Vagina (tissue), 2 donors: ENCODE measurements around the gene WDR89.

Experiments used
- CTCF ChIP-seq, 3 experiments: fragments of 450-650 bp in 2 of 3; fragments of 200-600 bp in 1 of 3; sonication (generic) in 1 of 3; IDR thresholded peaks; one replicate each; pipeline ENCODE4 v1.5.1; 2017 to 2019; ENCODE audit warnings: antibody characterized with exemption in 3 of 3, mild to moderate bottlenecking in 2 of 3, moderate library complexity in 2 of 3
- POLR2AphosphoS5 ChIP-seq, 2 donors: sonication (generic); formaldehyde crosslinking; IDR thresholded peaks; one replicate each; pipeline ENCODE4 v1.9.0; 2017; ENCODE audit warnings: antibody characterized with exemption in 2 of 2, mild to moderate bottlenecking in 2 of 2, low read depth in 1 of 2; ENCODE audit not compliant: insufficient read depth in 1 of 2

- TF ChIP-seq CTCF (IDR thresholded peaks at IDR 0.05): no peak
- TF ChIP-seq POLR2AphosphoS5 (IDR thresholded peaks at IDR 0.05; ENCODE audit: insufficient read depth in 1 of 2, low read depth in 1 of 2): no peak
Measured at GRCh38 chr14:63638493-63638892, 3.2 kb downstream of the WDR89 start.
